Heart left ventricle (tissue), 13 donors: Measurements from ENCODE around the gene CYB5B.

Source experiments
- CTCF ChIP-seq, 12 donors: fragments of 200-600 bp; sonication (generic) in 4 of 12; IDR thresholded peaks; one replicate each; pipeline versions ENCODE4 v1.5.0 to v1.8.0; 2018 to 2022; ENCODE audit warnings: antibody characterized with exemption in 12 of 12, mild to moderate bottlenecking in 5 of 12
- POLR2A ChIP-seq, 2 donors: fragments of 450-650 bp; IDR thresholded peaks; one replicate each; pipeline ENCODE4 v1.6.1; 2017; ENCODE audit warnings: antibody characterized with exemption in 2 of 2, mild to moderate bottlenecking in 2 of 2, moderate library complexity in 2 of 2
- donor health status: ischemic (EF 13 %, LVEDD 7.1; RV severe dilation, severe dysfunction).
- donor health status: DM: no; HTN: yes; CAD: no.
- donor health status: DM: no; HTN: no; CAD: no.
- donor health status: ischemic (EF 25% LVEDD 6.9; RV normal size, moderate dysfunction).
- donor health status: ischemic (EF 25% LVEDD 5.7; RV mildly dilated, moderate dysfunction).
- donor health status: ischemic (EF 35%, LVEDD 5.7; RV mildly dilated, moderate dysfunction).
- donor health status: nonischemic (EF 11% LVEDD 7.7; RV severe dilation, severe dysfunction).
- donor health status: DM: yes; HTN: yes; CAD: no.
- donor health status: PGD.
- donor health status: ischemic (EF 29% LVEDD 5.4; RV normal size, mild dysfunction).
- donor health status: nonischemic (EF 23%, LVEDD 6.1; RV moderate dilation, normal function).

- TF ChIP-seq CTCF (IDR thresholded peaks at IDR 0.05) (no peak), POLR2A (IDR thresholded peaks at IDR 0.05) (no peak)
Measured at GRCh38 chr16:69496896-69497295, 72.5 kb downstream of the CYB5B start.
